Fibroblast of skin of scalp (primary cell): Measurements from ENCODE around the gene SIGLEC15.
"Not testable (repeated sequence)": the region's sequence is repeated elsewhere in the genome, so short reads cannot be mapped to it uniquely, and the experiment has no call there.

Experiments used
- DNase-seq: peaks from one replicate; pipeline ENCODE4 v3.0.0-alpha.2; 2013

Gene SIGLEC15

GRCh38 chr18:45820106-45820745 lies 5.2 kb upstream of the SIGLEC15 start:
- no peak for DNase-seq

- no peak for DNase-seq
These were observed 4.4 kb upstream of the SIGLEC15 start for GRCh38 chr18:45821026-45821425.

GRCh38 chr18:45821711-45822110 lies 3.8 kb upstream of the SIGLEC15 start:
- no peak for DNase-seq

GRCh38 chr18:45826084-45826483 lies 609 bp downstream of the SIGLEC15 start:
- DNase-seq: no peak

GRCh38 chr18:45826716-45827115 lies 1.2 kb downstream of the SIGLEC15 start:
- DNase-seq: not testable (repeated sequence)

- DNase-seq: no peak
These were observed 3.7 kb downstream of the SIGLEC15 start for GRCh38 chr18:45828917-45829811.

- DNase-seq: no peak
These were observed 4.4 kb downstream of the SIGLEC15 start for GRCh38 chr18:45829855-45830254.

GRCh38 chr18:45830917-45831316 lies 5.4 kb downstream of the SIGLEC15 start:
- DNase-seq: no peak

GRCh38 chr18:45833846-45834245 lies 8.4 kb downstream of the SIGLEC15 start:
- DNase-seq: no peak

GRCh38 chr18:45834306-45834705 lies 8.8 kb downstream of the SIGLEC15 start:
- no peak for DNase-seq

GRCh38 chr18:45835057-45835636 lies 9.7 kb downstream of the SIGLEC15 start:
- DNase-seq: no peak

- no peak for DNase-seq
These were observed 11.0 kb downstream of the SIGLEC15 start for GRCh38 chr18:45836242-45837205.

- DNase-seq: peak; percentile 56
These were observed 12.0 kb downstream of the SIGLEC15 start for GRCh38 chr18:45837283-45838070.

GRCh38 chr18:45838302-45839070 lies 13.0 kb downstream of the SIGLEC15 start:
- DNase-seq: no peak

GRCh38 chr18:45839414-45840395 lies 14.2 kb downstream of the SIGLEC15 start:
- DNase-seq: peak; percentile 79

GRCh38 chr18:45841060-45841764 lies 15.7 kb downstream of the SIGLEC15 start:
- no peak for DNase-seq

GRCh38 chr18:45841765-45842442 lies 16.4 kb downstream of the SIGLEC15 start:
- DNase-seq: no peak

- DNase-seq: no peak
These were observed 17.5 kb downstream of the SIGLEC15 start for GRCh38 chr18:45843019-45843418.
